HG03521 (cell line): Measurements from ENCODE around the gene NGF.

Experiments
- ATAC-seq: cut with Tn5 transposase; IDR thresholded peaks from one replicate; pipeline ENCODE4 v1.9.1; 2021; ENCODE audit warnings: mild to moderate bottlenecking, moderate library complexity; ENCODE audit not compliant: unreplicated experiment

The NGF gene

DNA sequence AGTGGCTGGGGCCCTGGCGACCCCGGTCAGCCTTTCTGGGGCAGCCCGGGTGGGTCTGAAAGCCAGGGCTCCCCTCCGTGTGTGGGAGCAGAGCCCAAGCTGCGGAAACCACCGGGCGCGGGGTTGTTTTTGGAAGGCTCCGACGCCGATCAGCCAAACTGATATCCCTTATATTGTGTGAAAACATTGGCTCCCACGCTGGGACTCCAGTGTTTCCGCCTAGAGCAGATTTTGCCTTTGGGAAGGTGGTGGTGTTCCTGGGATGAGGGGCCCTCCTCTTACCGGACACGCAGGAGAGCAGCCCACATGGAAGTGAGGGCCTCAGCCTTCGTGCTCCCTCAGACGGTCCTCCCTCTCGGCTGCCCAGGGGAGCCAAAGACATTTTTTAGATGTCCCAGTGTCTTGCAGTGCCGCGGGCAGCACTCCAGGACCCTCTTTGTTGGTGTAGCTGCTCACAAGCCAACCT is 54.3 kb downstream of the NGF start:
- ATAC-seq, result no peak

DNA sequence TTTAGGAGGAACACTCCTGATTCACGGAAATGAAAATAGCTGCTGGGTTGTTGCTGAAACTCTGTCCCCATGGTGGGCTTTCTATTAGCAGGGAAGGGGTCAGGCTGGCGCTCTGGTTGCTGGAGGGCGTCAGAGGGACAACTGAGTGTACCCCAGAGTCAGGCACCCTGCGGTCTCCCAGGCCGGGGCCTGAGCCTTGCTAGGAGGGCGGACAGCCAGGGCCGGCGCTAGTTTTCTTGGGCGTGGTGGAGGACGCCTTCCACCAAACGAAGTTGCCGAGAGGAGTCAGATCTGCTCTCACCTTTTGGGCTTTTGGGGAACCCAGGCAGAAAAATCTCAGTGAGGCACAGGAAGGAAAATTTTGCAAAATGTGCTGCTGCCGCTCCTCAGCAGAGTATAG is 54.8 kb downstream of the NGF start:
- ATAC-seq, result no peak

DNA sequence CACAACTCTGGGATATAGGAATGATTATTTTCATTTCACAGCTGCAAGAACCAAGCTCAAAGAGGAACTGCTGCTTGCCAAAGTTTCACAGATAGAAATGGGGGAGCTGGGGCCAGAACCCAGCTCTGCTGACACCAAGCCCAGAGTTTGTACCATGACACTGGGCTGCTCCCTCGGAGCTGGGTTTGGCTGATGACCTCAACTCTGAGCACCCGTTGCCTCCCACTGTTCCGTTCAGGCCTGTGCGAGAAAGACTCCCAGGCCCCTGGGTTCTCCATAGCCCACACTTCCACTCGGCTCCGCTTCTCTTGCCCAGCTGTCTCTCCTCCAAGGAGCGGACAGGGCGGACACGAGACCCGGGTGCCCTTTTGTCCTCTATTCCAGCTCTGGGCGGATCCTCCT is 55.2 kb downstream of the NGF start:
- ATAC-seq, result no peak

DNA sequence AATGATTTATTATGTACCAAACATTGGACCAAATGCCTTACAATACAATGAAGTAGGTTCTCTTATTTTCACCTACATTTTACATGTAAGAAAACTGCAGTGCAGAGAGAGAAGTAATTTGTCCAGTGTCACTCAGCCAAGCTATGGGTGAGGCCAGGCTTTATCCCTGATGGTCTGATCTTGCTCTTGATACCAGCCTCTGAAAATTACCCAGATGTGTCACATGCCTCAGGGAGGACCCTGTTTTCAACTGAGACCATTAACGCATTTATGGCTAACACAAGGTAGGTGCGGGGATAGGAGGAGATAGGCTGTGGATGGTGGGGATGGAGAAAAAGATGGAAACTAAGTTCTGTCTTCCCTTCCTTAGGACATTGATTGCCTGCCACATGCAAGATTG is 56.9 kb downstream of the NGF start:
- ATAC-seq, result no peak

DNA sequence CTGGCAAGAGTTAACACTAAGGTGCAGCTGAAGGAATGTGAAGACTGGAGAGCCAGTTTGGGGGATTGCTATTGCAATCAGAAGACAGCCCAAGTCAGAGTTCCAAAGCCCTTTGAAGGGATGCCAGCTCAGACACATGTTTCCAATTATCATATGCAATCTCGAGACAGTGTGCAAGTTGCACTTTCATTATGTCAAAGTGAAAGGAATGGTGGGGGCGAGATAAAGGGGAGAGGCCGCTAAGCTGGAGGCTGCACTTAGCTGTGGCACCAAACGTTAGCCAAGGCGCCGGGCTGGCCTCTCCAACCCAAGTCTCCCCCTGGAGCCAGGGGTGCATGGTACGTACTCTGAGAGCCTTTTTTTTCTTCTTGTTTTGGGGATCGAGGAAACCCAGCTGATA is 58.0 kb downstream of the NGF start:
- no peak for ATAC-seq

DNA sequence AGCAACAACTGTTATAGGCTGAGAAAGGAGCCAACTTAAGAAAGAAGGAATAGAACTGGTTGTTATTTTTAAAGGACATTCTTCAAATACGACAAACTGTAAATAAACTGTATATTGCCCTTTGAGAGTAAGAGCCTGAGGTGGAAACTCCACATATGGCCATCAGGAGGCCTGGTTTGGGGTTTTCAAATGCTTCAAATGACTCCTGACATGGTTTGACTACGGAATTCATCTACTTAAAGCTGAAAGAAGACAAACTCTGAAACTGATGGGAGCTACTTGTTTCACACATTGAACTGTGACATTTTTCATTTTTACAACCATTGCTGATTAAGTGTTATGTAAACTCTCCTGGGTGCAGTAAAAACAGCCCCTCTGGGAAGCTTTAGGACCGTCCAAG is 59.8 kb downstream of the NGF start:
- no peak for ATAC-seq

DNA sequence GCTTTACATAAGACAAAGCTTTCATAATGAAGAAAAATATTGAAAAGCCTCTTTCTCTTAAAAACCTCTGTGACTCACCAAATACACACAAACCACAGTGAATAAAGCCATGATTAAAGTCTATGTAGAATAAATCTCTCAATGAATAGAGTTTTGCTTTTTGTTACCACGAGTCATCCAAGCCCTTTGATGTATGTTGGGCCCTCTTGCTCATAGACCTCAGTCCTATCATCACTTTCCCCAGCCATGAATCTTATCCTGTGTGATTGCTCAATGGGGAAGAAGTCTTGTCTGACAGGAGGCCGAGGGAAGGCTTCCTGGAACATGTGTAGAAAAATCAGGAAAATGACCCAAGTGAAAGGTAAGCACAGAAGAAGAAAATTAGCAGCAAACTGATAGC is 60.8 kb downstream of the NGF start:
- no peak for ATAC-seq

DNA sequence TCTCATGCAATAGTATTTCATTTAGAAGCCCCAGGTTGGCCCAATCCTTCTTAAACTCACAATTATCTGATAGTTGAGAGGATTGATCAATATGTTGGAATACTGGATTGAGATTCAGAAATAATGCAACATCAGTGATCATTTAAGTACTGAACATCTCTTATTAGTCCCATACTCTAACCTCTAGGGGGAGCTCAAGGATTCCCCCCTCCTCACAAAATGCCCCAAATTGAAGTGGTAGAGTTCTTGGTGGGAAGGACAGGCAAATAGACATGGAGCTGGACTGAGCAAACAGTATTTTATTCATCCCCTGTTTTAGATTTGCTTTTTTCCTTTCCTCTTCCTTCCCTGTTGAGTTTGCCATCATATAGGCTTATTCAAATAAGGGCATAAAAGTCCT is 62.8 kb downstream of the NGF start:
- ATAC-seq, result no peak

DNA sequence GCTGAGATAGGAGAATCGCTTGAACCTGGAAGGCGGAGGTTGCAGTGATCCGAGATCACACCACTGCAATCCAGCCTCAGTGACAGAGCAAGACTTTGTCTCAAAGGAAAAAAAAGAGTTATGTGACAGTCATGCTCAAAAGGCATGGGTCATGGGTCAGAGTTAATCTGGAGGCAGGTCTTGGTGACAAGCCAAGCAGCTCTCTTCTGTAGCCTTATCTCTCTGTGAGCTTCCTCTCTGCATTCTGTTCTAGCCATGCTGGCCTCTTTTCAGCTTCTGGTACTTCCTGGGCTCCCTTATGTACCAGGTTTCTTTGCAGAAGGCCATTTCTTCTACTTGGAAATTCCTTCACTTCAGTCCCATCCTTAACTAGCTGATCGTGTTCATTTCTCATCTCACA is 63.6 kb downstream of the NGF start:
- no peak for ATAC-seq

DNA sequence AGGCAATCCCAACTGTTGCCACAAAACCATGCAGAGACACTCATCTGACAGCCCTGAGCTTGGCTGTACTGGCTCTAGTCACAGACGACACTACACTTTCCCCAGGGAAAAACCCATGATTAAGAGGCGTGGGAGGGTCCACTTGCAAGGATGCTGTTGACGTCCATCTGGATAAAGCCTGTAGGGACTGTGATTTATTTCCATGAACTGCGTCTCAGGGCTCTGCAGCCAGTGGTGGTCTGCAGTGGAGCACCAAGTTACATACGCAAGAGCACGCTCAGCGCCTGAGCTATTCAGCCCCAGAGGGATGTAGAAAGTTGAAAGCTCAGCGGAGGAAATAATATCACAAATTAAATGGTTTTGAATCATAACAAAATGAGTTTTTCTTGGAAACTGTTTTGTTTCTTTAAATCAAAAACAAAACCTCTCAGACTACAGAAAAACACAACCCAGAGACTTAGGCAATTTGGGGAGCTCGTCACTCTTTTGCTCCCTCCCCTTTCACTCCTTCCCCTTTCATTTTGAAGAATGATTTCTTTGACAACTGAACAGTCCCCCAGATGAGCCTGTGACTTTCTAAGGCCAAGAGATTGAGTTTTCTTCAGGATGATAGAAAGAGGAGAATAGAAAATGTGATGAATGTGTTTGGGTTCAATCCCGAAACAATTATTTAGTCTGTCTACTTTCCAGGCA is 71.2 kb downstream of the NGF start:
- ATAC-seq, result no peak

DNA sequence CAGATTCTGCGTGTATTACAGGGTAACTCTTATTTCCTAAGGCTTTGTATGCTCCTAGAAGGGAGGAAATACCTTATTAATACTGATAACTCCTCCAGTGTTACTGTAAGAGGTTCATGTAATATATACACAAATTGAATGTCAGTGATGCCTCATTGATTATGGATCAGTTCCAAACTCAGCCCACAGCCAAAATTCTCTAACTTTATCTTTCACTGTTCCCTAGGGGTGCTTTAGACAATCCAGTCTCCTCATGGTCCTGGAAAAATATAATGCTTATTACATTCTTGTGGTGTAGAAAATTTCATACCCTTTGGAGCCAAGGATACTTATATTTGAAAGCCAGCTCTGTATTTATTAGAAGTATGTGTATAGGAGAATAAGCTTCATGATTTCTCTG is 73.0 kb downstream of the NGF start:
- no peak for ATAC-seq

DNA sequence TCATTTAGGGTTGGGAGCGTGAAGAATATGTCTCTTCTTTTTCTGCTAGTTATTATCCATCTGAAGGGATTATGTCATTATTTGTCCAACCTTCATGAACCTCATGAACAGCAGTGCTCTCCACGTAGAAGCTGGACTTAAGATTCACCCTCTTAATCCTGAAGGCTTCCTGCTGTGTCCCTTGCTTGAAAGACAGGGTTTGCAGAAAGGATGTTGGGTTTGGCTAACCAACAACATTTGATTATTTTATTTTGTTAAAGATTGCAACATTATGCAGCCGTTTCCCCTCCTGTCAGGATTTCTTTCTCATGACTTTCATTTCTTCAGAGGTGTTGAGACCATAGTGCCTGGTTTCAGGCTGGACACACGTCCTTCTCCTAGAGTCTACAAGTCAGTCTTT is 75.2 kb downstream of the NGF start:
- ATAC-seq, result no peak

DNA sequence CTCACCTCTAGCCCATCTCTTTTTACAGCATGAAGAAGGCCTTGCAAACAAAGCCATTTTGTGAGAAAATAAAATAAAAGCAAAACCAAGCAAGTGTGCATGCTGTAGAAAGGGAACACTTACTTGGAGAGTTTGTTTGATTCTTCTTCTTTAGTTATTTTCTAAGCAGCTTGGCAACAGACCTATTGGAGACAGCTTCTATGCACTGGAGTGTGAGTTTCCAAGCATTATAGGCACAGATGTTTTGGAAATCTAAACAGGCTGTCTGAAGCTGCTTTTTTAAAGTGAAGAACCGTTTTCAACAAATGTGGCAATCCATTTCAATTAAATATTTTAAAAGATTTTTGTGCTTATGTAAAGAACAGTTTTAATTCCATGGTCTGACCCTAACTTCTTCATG is 76.6 kb downstream of the NGF start:
- no peak for ATAC-seq

DNA sequence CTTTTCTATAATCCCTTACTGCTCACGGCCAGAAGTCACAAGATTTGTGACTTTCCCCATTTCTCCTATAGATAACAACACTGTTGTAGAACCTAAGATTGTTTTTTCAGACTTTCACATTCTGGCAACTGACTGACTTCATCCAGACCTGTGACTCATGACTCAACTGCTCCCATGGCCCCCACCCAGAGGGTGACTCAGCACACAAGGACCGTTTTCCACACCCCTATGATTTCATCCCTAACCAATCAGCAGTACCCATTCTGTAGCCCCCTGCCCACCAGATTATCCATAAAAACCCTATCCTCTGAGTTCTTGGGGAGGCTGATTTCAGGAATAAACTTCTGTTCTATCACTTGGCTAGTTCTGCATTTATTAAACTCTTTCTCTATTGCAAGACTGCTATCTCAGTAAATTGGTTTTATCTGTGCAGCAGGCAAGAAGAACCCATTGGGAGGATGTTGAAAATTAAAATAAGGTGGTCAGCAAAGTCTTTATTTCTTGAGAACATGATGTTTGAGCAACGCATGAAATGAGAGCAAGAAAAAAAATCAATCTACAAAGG is 79.7 kb downstream of the NGF start:
- ATAC-seq, result no peak

DNA sequence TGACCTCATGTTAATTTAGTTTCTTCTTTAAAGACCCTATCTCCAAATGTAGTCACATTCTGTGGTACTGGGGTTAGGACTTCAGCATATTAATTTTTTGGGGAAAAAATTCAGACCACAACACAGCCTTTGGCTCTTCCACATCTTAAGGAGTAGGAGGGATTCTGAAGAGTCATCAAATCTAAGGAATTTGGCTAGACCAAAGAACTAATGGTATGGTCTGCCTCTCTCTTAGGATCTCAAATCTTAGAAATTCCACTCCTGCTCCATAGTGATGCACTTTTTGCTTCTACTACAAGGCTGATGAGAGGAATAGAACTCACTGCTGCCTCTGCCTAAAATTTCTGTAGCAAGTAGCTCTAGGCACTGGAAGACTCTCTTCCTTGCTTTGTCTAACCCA is 80.5 kb downstream of the NGF start:
- ATAC-seq, result no peak

DNA sequence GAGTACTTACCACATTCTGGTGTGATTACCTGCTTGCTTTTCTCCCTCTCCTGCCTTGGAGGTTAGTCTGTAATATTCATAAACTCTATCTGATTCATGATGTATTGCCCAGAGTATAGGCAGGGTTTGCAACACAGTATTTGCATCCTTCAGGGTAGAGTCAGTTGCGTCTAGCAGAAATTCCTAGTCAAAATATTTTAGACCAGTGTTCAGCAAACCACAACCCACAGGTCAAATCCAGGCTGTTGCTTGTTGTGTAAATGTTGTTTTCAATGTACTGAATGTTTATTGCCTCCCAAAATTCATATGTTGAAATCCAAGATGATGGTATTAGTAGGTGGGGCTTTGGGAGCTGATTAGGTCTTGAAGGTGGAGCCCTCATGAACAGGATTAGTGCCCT is 82.9 kb downstream of the NGF start:
- no peak for ATAC-seq

DNA sequence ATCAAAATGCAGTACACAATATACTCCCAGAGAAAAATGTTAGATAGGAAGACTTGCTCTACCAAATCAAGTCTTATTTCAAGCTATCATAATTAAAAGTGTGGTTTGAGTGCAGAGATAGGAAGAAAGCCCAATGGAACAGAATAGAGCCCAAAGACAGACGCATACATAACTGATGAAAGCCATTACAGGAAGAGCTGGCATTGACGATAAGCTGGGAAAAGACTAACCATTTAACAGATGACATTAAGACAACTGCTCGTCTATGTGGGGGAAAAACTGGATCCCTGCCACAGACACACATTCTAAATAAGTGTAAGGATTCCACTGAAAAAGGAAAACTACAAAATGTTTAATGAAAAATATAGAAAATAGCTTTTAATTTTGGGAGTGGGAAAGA is 85.5 kb downstream of the NGF start:
- no peak for ATAC-seq

DNA sequence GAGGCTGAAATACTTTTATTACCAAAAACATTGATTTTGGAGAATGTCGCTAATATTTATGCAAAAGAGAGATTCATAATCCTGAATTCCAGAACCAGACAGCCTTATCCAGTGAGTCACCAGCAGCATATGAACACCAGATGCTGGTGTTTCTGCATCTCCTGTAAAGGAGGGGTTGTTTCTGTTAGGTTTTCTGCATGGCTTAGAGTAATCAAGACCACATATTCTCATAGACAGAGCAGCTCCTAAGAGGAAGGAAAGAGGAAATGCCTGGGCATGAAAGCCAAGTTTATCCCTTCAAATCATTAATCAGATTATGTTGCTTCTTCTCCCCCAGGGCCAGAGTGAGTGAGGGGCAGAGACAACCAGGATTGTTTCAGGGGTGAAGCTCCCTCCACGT is 86.2 kb downstream of the NGF start:
- ATAC-seq, result no peak

DNA sequence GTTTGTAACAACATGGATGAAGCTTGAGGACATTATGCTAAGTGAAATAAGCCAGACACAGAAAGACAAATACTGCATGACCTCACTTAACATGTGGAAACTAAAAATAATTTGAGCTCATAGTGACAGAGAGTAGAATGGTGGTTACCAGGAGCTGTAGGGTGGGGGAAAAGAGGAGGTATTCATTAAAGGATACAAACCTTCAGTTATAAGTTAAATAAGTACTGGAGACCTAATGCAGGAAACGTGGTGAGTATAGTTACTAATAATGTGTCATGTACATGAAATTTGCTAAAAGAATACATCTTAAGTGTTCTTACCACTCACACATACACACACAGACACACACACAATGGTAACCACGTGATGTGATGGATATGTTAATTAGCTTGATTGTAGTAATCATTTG is 86.7 kb downstream of the NGF start:
- ATAC-seq, result no peak

DNA sequence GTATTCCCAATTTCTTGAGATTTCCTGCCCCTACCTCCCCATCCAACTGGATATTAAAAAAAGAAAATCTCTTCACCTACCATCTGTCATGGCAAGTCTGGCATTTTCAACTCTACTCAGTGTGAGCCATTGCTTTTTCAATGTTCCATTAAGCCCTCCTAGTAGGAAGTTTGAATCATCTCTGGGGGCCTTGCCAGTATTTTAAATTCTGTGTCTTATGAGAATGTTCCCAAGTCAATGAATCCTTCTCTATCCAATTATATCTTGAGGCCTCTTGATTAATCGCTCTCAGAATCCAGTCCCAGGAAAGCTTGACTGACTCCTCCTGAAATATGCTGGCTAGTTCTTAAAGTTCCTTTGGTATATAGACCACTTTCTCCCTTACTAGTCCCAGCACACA is 91.5 kb downstream of the NGF start:
- ATAC-seq, result no peak

DNA sequence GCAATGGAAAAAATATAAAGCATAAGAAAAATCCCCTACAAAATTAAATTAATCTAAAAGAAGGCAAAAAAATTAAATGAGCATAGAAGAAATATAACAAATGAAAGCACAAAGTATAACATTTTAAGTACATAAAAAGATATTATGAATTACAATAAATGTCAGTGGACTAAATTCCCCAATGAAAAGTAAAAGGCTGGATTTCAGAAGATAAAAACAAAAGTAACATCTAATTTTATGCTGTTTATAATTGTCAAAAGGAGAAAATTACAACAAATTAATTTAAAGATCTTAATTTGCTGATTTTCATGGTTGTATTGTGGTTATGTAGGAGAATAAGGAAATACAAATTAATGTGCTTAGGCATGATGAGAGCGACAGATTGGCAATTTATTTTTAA is 92.8 kb downstream of the NGF start:
- ATAC-seq, result no peak

DNA sequence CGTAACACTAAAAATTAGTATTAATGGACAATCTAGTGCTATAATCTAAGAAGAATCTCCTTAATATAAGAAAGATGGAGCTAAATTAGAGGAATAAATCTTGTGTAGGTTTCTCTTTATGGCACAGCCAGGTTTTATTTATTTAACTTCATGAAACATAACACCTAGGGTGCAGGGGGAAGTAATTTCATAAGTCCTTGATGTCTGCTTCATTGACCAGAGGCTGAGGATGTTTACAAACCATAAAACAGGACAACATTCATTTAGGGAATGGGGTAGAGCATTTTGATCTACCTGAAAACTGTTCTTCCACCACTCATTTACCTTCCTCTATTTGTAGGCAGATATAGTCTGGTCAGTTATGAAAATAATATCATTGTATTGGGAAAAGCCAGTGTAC is 95.5 kb downstream of the NGF start:
- ATAC-seq, result no peak

DNA sequence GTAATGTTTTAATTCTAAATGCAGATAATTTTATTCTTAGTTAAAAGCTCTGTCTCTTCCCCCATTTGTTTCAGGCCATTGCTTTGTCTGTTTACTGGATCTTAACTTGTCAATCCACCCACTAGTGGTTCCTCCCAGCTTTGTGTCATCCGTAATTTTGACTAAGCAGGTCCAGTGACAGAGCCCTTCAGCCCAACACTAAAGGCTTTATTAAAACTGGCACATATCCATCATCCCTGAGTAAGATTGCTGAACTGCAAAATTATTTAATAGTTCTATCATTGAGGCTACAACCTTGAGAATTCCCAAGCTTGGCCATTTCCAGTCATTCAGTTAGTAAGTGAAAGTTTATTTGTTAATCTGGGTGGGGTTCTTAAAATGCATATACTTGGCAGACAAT is 96.7 kb downstream of the NGF start:
- no peak for ATAC-seq
